Endothelial cell of umbilical vein (primary cell): ENCODE measurements around the gene TCERG1. TPM values are rescaled to one million over a fixed set of nuclear protein-coding genes. Genes with fewer than 3 reads are reported as not detected.
A peak's percentile ranks its signal among the peaks of the same experiment; 100 is the strongest.

Experiments used
- BruUV-seq: library from RNA; stranded (reverse); fragments of 400-500 nt; replicated peaks from 2 replicates; lab custom pipeline; 2021; lab: Mats Ljungman, UMichigan
- CTCF ChIA-PET: fragments of 300-600, 350-600 bp; sonication (Branson Sonifier 250); formaldehyde crosslinking; loops from one replicate; lab custom pipeline; 2021; ENCODE audit warnings: antibody characterized with exemption, inconsistent platforms; lab: Charles Lee
- POLR2A ChIA-PET: fragments of 300-600, 350-600 bp; sonication (Branson Sonifier 250); formaldehyde crosslinking; loops from one replicate; lab custom pipeline; 2021; ENCODE audit warnings: antibody characterized with exemption, inconsistent platforms; lab: Charles Lee
- DNase-seq: peaks from one replicate; pipeline ENCODE4 v3.0.0-alpha.2; 2011; ENCODE audit warnings: low read depth, low spot score
- FAIRE-seq: peaks from 2 replicates; lab custom pipeline; 2011; peaks lifted over from hg19 to GRCh38; lab: Jason Lieb, UNC
- H2AFZ ChIP-seq: 2 replicates; pipeline ENCODE4 v1.6.0; 2012; ENCODE audit warnings: low read depth, low read length, control low read depth, inconsistent platforms
- H3K27ac ChIP-seq: 2 replicates; pipeline ENCODE4 v1.5.1; 2011; ENCODE audit warnings: low read depth, mild to moderate bottlenecking, control low read depth, low read length, moderate library complexity; ENCODE audit not compliant: insufficient read depth
- H3K27me3 ChIP-seq, 2 experiments: 2 replicates each; pipeline versions ENCODE4 v1.6.0 to v1.6.1; 2011; ENCODE audit warnings: low read length in 2 of 2, mixed read lengths in 1 of 2; ENCODE audit not compliant: control insufficient read depth in 2 of 2, insufficient read depth in 2 of 2
- H3K36me3 ChIP-seq, 2 experiments: 2 replicates in 1 of 2; 3 replicates in 1 of 2; pipeline ENCODE4 v1.5.1; 2011; ENCODE audit warnings: low read length in 2 of 2, mild to moderate bottlenecking in 1 of 2, moderate library complexity in 1 of 2; ENCODE audit not compliant: control insufficient read depth in 2 of 2, insufficient read depth in 2 of 2; ENCODE audit errors: extremely low read depth in 1 of 2
- H3K4me1 ChIP-seq: 3 replicates; pipeline ENCODE4 v1.5.1; 2011; ENCODE audit warnings: mild to moderate bottlenecking, low read length; ENCODE audit not compliant: control insufficient read depth, insufficient read depth; ENCODE audit errors: extremely low read depth
- H3K4me2 ChIP-seq: 2 replicates; pipeline ENCODE4 v1.6.1; 2011; ENCODE audit warnings: low read length, control low read depth, mixed read lengths; ENCODE audit not compliant: insufficient read depth
- H3K4me3 ChIP-seq, 3 experiments: fragments of 200-600 bp in 1 of 3; sonication (generic), shearing (Covaris generic) in 1 of 3; replicated peaks in 1 of 3; 2 replicates each; pipeline ENCODE4 v1.5.1; 2011 to 2016; ENCODE audit warnings: control low read depth in 3 of 3, low read length in 3 of 3, mild to moderate bottlenecking in 2 of 3, inconsistent platforms in 1 of 3, low read depth in 1 of 3, moderate library complexity in 1 of 3; ENCODE audit not compliant: insufficient read depth in 1 of 3
- H3K79me2 ChIP-seq: 2 replicates; pipeline ENCODE4 v1.6.0; 2012; ENCODE audit warnings: low read length, inconsistent platforms; ENCODE audit not compliant: control insufficient read depth, insufficient read depth
- H3K9ac ChIP-seq: replicated peaks from 2 replicates; pipeline ENCODE3; 2011; ENCODE audit warnings: low read length, control low read depth; ENCODE audit not compliant: insufficient read depth; ENCODE audit errors: extremely low read depth
- H3K9me1 ChIP-seq: replicated peaks from 3 replicates; pipeline ENCODE4 v1.6.0; 2011; ENCODE audit warnings: mild to moderate bottlenecking, low read length; ENCODE audit not compliant: control insufficient read depth, insufficient read depth; ENCODE audit errors: extremely low read depth
- H3K9me3 ChIP-seq: replicated peaks from 2 replicates; pipeline ENCODE4 v1.5.1; 2012; ENCODE audit warnings: low read length, inconsistent platforms; ENCODE audit not compliant: control insufficient read depth, insufficient read depth
- H4K20me1 ChIP-seq: replicated peaks from 2 replicates; pipeline ENCODE3; 2011; ENCODE audit warnings: mild to moderate bottlenecking, low read length; ENCODE audit not compliant: control insufficient read depth, insufficient read depth; ENCODE audit errors: extremely low read depth
- EZH2 ChIP-seq: IDR thresholded peaks from 2 replicates; pipeline ENCODE4 v1.6.1; 2012; ENCODE audit warnings: borderline replicate concordance, low read depth, mild to moderate bottlenecking, moderate library complexity, low read length, inconsistent platforms; ENCODE audit not compliant: severe bottlenecking
- FOS ChIP-seq: IDR thresholded peaks from 2 replicates; pipeline ENCODE4 v1.6.1; 2011; ENCODE audit warnings: mild to moderate bottlenecking, low read length, moderate library complexity, borderline replicate concordance; ENCODE audit not compliant: insufficient read depth
- GATA2 ChIP-seq: IDR thresholded peaks from 2 replicates; pipeline ENCODE4 v1.7.0; 2011; ENCODE audit warnings: low read depth, mild to moderate bottlenecking, moderate library complexity, mixed read lengths, low read length; ENCODE audit not compliant: insufficient read length, insufficient read depth
- JUN ChIP-seq: IDR thresholded peaks from 2 replicates; pipeline ENCODE4 v1.6.1; 2011; ENCODE audit warnings: borderline replicate concordance, low read depth; ENCODE audit not compliant: insufficient read length, insufficient read depth
- MAX ChIP-seq: IDR thresholded peaks from 2 replicates; pipeline ENCODE4 v1.6.1; 2011; ENCODE audit not compliant: insufficient read depth, insufficient read length
- MYC ChIP-seq: IDR thresholded peaks from one replicate; pipeline ENCODE4 v1.6.1; 2011; ENCODE audit warnings: mild to moderate bottlenecking, low read depth, low read length
- POLR2A ChIP-seq: IDR thresholded peaks from 2 replicates; pipeline ENCODE4 v1.6.1; 2012; ENCODE audit warnings: low read depth, mild to moderate bottlenecking, control low read depth, low read length
- POLR2AphosphoS5 ChIP-seq: IDR thresholded peaks from 2 replicates; pipeline ENCODE4 v1.6.1; 2012; ENCODE audit warnings: low read depth, mild to moderate bottlenecking, control low read depth, low read length, moderate library complexity; ENCODE audit not compliant: insufficient read depth
- dilution Hi-C: fragments of 300-500 bp; cut with MboI; formaldehyde crosslinking; loops from one replicate; pipeline ENCODE4 v1.15.0; 2019; ENCODE audit warnings: low sequenced_read_pairs; ENCODE audit not compliant: extremely low pct_ligation_motif_present
- intact Hi-C: fragments of 100-400 bp; cut with micrococcal nuclease; formaldehyde crosslinking; loops from one replicate; pipeline ENCODE4 v1.10.0; 2022
- polyA plus RNA-seq, 4 experiments: library from polyadenylated mRNA; depleted of rRNA in 3 of 4; stranded (reverse) in 3 of 4; unstranded in 1 of 4; fragments of >200 nt; gene quantifications; 2 replicates each; pipeline versions ENCODE4 v1.2.1 to v1.2.3, GENCODE V29; 2011 to 2012; ENCODE audit warnings: missing spikeins in 1 of 4
- total RNA-seq: library from RNA; stranded (reverse); gene quantifications from 2 replicates; pipeline ENCODE4 v1.2.3, GENCODE V29; 2021
- TF ChIP-seq, protein P1 (sequence below), 2 donors: IDR thresholded peaks; 1 replicate in 1 of 2; 2 replicates in 1 of 2; pipeline ENCODE4 v1.5.1; 2011; ENCODE audit warnings: low read length in 2 of 2, mild to moderate bottlenecking in 2 of 2, moderate library complexity in 2 of 2, control low read depth in 1 of 2, inconsistent platforms in 1 of 2, low read depth in 1 of 2; ENCODE audit not compliant: insufficient read depth in 1 of 2; ENCODE audit errors: extremely low read depth in 1 of 2

TCERG1 gene
- total and polyA plus RNA-seq, 2 donors (not counting 3 experiments of a cell fraction or from before 2014, with no cell fraction given), result 71.4 to 98.4 TPM

- no peak overlapping the region for H2AFZ ChIP-seq
- intact Hi-C loops, result no loop called here
- H4K20me1 ChIP-seq, result no peaks in the 10 kb centered on the region
- H3K36me3 ChIP-seq, result no peaks in the 10 kb centered on the region
- H3K27ac ChIP-seq, result no peak overlapping the region
- no peak for DNase-seq
- ChIA-PET CTCF (interaction anchor here (0.8 to 2.7 kb wide), 6 partner anchors 11 to 865 kb away, joined by 3 to 15 read pairs (median 4); no protein-coding TSS in a partner anchor), POLR2A (interaction anchor here (0.7 kb wide), 1 partner anchor 731 kb away, joined by 5 read pairs; no protein-coding TSS in a partner anchor)
- dilution Hi-C loops, result no loop called here
- no peak overlapping the region for H3K4me3 ChIP-seq
- no peak overlapping the region for H3K4me2 ChIP-seq
- BruUV-seq, result no TSS peak
- FAIRE-seq, result no peak
- TF ChIP-seq JUN, result peak; percentile 11
- TF ChIP-seq GATA2, result no peak
- no peaks in the 10 kb centered on the region for H3K9me1 ChIP-seq
- peaks cover 8 to 13% of the 10 kb centered on the region in 2 experiments for H3K27me3 ChIP-seq
- no peaks in the 10 kb centered on the region for H3K9me3 ChIP-seq
- no peak overlapping the region for H3K9ac ChIP-seq
- H3K4me1 ChIP-seq, result no peaks in the 10 kb centered on the region
- no peaks in the 10 kb centered on the region for H3K79me2 ChIP-seq
These were observed 73.6 kb downstream of the TCERG1 start for GRCh38 chr5:146520731-146521130.

DNA sequence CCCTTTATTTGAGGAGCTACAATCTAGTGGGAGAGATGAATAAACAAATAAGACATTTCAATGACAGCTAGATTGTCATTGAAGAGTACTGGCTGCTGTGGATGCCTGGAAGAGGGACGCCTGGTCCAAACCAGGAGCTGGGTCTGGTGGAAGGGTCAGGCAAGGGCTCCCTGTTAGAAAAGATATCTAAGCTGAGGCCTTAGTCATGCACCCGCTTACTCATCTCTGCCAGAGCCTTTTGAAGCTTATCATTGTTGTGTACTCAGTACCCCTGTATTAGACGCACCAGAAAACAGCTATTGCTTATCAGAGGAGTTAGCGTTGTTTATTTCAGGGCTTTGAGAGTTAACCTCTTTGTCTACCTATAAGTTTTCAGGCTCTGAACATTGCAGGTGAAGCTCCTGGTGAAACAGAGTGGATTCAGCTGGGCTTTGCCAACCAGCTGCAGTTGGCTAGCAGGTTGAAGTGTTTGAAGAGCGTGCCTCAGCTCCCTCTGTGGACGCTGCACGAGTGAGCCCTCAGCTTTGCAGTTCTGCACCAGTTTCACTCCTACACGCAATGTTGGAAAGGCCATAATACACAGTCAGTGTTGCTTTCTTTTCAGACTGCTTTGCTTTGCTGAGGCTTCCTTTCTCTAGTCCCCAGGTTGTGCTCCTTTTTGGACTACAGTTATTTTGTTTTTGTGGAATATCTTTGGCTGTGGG lies 74.4 kb downstream of the TCERG1 start:
- BruUV-seq, result no TSS peak
- dilution Hi-C loops, result no loop called here
- H3K9me3 ChIP-seq, result no peaks in the 10 kb centered on the region
- H3K27ac ChIP-seq, result no peak overlapping the region
- no peak for DNase-seq
- no peaks in the 10 kb centered on the region for H4K20me1 ChIP-seq
- POLR2A ChIA-PET, result no interaction called here
- TF ChIP-seq GATA2 (no peak), MAX (no peak), POLR2AphosphoS5 (no peak), EZH2 (no peak), MYC (no peak), JUN (no peak), POLR2A (no peak), FOS (no peak)
- TF ChIP-seq, protein P1, sequence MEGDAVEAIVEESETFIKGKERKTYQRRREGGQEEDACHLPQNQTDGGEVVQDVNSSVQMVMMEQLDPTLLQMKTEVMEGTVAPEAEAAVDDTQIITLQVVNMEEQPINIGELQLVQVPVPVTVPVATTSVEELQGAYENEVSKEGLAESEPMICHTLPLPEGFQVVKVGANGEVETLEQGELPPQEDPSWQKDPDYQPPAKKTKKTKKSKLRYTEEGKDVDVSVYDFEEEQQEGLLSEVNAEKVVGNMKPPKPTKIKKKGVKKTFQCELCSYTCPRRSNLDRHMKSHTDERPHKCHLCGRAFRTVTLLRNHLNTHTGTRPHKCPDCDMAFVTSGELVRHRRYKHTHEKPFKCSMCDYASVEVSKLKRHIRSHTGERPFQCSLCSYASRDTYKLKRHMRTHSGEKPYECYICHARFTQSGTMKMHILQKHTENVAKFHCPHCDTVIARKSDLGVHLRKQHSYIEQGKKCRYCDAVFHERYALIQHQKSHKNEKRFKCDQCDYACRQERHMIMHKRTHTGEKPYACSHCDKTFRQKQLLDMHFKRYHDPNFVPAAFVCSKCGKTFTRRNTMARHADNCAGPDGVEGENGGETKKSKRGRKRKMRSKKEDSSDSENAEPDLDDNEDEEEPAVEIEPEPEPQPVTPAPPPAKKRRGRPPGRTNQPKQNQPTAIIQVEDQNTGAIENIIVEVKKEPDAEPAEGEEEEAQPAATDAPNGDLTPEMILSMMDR (IDR thresholded peaks at IDR 0.05; ENCODE audit: extremely low read depth in 1 of 2, insufficient read depth in 1 of 2, low read depth in 1 of 2, low read length in 2 of 2), result no peak
- H2AFZ ChIP-seq, result no peak overlapping the region
- CTCF ChIA-PET, result interaction anchor here (0.8 to 2.7 kb wide), 5 partner anchors 10 to 667 kb away, joined by 3 to 15 read pairs (median 6); no protein-coding TSS in a partner anchor
- H3K79me2 ChIP-seq, result no peaks in the 10 kb centered on the region
- intact Hi-C loops, result no loop called here
- no peak overlapping the region for H3K9ac ChIP-seq
- FAIRE-seq, result no peak
- peaks cover 8 to 13% of the 10 kb centered on the region in 2 experiments for H3K27me3 ChIP-seq
- H3K36me3 ChIP-seq, result no peaks in the 10 kb centered on the region
- no peak overlapping the region for H3K4me2 ChIP-seq
- H3K4me3 ChIP-seq, result no peak overlapping the region
- H3K4me1 ChIP-seq, result no peaks in the 10 kb centered on the region
- H3K9me1 ChIP-seq, result no peaks in the 10 kb centered on the region
